Measurements from ENCODE around the gene FTO. TPM values are rescaled to one million over a fixed set of nuclear protein-coding genes. Genes with fewer than 3 reads are reported as not detected.
A peak's percentile ranks its signal among the peaks of the same experiment; 100 is the strongest.

FTO gene
- total RNA-seq, 1 donor from 2014 or later: 154 TPM

GRCh38 chr16:53755026-53755910, 51.3 kb downstream of the FTO start:
- no peak for DNase-seq

DNA sequence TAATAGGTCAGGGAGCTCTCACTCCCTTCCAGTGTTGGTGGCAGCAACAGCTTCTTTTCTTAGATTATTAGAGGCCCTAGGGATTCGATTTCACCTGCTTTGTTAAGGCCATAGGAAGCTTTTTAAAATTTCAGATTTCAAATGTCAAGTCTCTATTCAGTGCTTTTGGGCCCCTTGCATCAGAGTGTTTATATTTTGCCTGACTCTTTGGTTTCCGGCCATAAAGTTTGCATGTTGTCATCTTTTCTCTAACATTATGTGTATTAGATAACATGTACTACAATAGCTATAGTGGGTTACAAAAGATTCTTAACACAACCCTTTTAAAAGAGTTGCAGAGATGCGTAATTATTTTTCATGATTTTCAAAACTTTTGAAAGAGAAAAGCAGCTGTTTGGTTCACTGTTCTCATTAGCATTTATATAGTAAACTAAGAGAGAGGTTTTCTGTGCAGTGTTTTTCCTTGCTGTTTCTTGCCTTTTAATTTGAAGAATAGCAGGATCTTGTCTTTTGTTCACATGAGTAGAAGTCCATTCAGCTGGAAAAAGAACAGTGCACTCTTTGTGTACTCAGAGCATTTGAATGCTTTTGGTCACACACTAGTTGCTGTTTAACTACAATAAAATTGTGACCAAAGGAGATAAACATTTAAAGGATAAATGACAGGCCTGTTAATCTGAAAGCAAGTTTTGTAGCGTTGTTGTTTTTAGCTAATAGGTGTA, 52.5 kb downstream of the FTO start:
- no peak for DNase-seq

- no peak for DNase-seq
These were observed 54.1 kb downstream of the FTO start for GRCh38 chr16:53757971-53758609.

DNA sequence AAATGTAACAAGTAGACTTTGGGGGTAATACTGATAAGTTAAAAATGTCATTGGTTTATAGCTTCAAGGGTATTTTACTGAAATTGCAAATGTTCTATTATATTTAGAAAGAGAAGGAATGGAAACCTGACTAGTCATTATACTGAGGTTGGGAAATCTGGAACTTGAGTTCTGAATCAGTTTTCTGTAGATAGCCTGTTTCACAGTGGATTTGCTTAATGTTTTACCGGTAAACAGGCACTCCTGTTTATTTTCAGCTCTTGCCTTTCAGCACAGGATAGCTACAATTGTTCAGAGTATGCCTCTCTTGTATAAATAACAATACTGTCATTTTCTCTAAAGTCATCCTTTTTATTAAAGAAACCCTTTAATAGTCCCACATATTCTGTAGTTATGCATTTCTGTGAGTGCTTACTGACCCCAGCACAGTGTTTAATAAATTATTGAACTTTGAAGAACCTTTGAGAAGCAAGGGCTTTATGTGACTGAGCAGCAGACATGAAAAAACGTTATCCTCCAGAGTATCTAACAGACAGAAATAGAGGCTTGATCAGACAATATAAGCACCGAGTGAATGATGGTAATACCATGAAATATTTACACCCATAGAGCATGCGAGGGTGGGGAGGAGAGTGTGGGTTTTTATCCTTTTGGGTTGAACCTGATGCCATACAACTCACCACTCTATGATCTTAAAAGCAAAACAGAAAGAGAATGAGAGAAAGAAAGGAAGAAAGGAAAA, 58.2 kb downstream of the FTO start:
- no peak for DNase-seq

GRCh38 chr16:53766304-53767016, 62.5 kb downstream of the FTO start:
- no peak for DNase-seq

GRCh38 chr16:53768167-53768566, 64.2 kb downstream of the FTO start:
- DNase-seq: no peak

DNA sequence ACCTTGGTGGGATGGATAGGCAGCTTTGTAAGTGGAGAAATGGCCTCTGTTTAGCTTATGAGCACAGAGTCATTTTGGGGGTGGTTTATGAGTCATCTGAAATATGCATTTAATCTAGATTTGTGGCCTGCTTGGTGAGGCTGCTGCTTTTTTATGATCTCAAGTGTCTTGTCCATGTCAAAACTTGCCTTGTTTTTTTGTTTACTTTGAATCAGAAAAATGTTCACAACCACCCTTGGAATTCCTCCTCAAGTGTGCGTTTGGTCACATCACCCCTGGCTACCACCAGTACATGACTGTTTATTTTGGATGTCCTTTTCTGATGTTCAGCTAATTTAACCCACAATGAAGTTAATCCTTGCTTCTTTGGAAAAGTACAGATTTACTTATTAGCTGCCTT, 64.6 kb downstream of the FTO start:
- no peak for DNase-seq

- no peak for DNase-seq
These were observed 65.2 kb downstream of the FTO start for GRCh38 chr16:53769185-53769584.

DNA sequence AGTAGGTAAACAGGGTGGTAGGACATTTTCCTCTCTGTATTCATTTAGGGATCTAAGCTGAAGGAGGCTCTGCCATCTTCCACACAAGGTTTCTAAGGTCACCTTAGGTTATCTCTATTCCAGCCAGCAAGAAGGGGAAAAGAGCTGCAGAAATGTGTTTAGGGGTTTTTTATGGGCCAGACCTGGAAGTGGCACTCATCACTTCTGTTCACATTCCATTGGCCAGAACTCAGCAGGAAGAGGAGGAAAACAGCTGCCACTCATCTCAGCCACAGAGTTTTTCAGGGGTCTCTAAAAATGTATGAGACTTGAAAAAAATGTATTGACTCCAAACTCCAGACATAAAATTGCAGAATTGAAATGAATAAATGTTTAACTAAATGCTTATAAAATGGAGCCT, 65.8 kb downstream of the FTO start:
- no peak for DNase-seq

GRCh38 chr16:53770641-53771040, 66.7 kb downstream of the FTO start:
- DNase-seq: no peak

- DNase-seq: no peak
These were observed 67.9 kb downstream of the FTO start for GRCh38 chr16:53771655-53772497.

DNA sequence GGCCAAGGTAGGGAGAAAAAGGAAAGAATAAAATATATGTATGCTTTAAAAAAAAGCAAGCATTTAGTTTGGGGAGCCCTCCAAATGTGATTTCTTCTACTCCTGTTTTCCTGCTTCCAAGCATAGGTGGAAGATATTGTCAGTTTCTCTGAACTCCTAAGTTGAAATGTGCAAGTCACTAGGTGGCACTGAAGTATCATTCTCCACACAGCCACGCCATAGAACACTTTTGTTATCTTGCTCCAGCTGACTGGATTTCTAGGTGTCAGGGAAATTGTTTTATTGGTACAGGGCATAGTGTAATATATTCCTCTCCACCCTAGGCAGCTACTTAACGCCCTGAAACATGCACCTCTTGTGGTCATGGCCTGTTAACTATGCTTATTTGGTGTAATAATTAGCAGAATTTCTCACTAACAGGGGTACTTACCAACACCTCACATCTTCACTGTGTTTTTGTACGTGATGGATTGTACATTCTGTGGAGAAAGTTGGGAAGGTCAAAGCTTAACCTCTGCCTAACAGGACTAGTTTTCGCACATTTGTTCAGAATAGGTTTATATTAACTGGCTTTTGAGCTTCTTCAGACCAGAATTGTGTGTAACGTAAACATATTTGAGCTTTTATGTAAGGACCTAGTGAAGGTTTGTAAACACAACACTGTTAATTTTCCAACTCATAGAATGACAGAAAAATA, 69.3 kb downstream of the FTO start:
- peak; percentile 19 for DNase-seq

DNA sequence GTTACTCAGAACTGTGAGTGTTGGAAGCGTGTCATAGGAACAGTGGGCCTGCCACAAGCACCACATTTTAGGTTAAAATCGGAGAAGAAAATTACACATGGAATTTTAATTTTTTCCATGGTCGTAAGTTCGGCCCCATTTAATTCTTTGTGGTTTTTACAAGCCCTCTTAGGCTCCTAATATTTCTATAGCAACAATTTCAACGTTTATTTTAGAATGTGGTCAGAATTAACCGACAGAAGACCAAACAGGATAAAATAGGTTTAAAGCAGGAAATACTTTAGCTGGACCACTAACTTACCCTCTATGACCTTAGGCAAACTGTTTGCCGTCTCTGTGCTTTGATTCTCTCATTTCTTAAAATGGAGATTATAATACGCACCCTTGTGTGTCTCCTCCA, 69.9 kb downstream of the FTO start:
- DNase-seq: no peak

GRCh38 chr16:53775106-53775820, 71.3 kb downstream of the FTO start:
- DNase-seq: no peak

GRCh38 chr16:53775821-53776431, 72.0 kb downstream of the FTO start:
- no peak for DNase-seq

DNA sequence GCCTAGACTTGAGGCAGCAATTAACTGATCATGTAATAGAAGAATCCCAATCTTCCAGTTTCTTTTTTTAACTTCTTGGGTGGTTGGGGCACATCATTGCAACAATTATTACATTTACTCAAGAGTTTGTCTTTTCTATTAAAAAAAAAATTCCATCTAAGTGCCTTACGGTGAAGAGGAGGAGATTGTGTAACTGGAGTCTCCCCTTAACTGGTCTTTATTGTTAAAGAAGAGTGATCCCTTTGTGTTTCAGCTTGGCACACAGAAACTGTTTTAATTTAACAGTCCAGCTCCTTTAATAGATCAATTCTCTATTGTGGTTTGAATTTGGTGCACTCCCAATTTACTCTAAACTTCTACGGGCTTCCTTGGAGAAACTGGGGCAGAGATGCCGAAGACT, 75.2 kb downstream of the FTO start:
- DNase-seq: no peak

GRCh38 chr16:53780051-53780450, 76.1 kb downstream of the FTO start:
- DNase-seq: no peak

DNA sequence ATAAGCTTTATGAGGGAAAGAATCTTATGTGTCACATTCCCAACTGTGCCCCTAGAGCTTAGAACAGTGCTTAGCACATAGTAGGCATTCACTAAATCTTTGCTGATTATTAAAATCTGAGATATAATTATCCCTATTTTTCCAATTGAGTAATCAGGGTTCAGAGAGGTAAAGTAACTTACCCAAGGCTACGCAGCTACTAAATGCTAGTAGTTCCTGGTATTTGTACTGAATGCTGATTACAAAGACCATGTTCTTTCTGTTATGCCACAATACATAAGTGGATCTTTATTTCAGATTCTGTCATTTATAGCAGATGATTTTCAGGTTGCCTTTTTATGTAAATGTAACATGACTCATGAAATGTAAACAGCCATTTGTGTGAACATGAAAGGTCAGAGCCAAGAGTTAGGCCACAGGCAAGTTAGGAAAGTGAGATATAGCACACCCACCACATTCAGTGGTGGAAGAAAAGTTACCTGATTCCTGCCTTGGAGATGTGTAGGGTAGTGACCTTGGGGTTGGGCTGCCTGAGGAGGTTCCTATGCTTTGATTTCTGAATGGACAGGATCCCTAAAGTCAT, 77.2 kb downstream of the FTO start:
- DNase-seq: no peak

DNA sequence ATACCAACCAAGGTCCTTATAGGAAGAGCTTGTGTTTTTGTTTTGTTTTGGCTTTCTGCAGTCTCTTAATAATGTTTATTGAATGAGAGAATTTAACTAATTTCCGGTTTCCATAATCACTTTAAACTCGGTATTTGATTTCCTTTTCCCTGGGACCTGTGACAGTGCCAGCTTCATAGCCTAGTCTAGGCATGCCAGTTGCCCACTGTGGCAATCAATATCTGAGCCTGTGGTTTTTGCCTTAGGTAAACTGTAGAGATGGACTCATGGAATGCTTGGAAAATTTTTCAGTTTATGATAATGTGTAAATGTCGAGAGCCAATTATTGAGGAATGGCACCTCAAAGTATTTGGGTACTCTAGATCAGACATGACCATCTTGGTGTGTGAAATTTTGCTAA, 78.2 kb downstream of the FTO start:
- no peak for DNase-seq

All from occipital lobe (tissue), 2 donors.